ENCODE results near the gene SH3PXD2A. TPM values are rescaled to one million over a fixed set of nuclear protein-coding genes. Genes with fewer than 3 reads are reported as not detected.

SH3PXD2A gene
- polyA plus RNA-seq, 4 donors: 29.3 to 31.7 (median 30.5) TPM

GRCh38 chr10:103714232-103714891 lies 141.0 kb downstream of the SH3PXD2A start:
- DNase-seq (ENCODE audit: low read depth in 4 of 4, low spot score in 3 of 4): no peak

GRCh38 chr10:103713676-103714075 lies 141.7 kb downstream of the SH3PXD2A start:
- no peak for DNase-seq (ENCODE audit: low read depth in 4 of 4, low spot score in 3 of 4)

GRCh38 chr10:103712898-103713498 lies 142.4 kb downstream of the SH3PXD2A start:
- peak; percentile 58 to 78 (median 61) for DNase-seq (ENCODE audit: low read depth in 4 of 4, low spot score in 3 of 4)

- DNase-seq (ENCODE audit: low read depth in 4 of 4, low spot score in 3 of 4): no peak
These were observed 143.2 kb downstream of the SH3PXD2A start for GRCh38 chr10:103712146-103712545.

GRCh38 chr10:103711351-103711994 lies 143.9 kb downstream of the SH3PXD2A start:
- DNase-seq (ENCODE audit: low read depth in 4 of 4, low spot score in 3 of 4): no peak

GRCh38 chr10:103710490-103710889 lies 144.9 kb downstream of the SH3PXD2A start:
- no peak for DNase-seq (ENCODE audit: low read depth in 4 of 4, low spot score in 3 of 4)

- no peak for DNase-seq (ENCODE audit: low read depth in 4 of 4, low spot score in 3 of 4)
These were observed 145.9 kb downstream of the SH3PXD2A start for GRCh38 chr10:103709341-103709920.

GRCh38 chr10:103708627-103709288 lies 146.6 kb downstream of the SH3PXD2A start:
- DNase-seq (ENCODE audit: low read depth in 4 of 4, low spot score in 3 of 4): no peak

GRCh38 chr10:103707956-103708626 lies 147.3 kb downstream of the SH3PXD2A start:
- DNase-seq (ENCODE audit: low read depth in 4 of 4, low spot score in 3 of 4): no peak

- DNase-seq (ENCODE audit: low read depth in 4 of 4, low spot score in 3 of 4): no peak
These were observed 148.6 kb downstream of the SH3PXD2A start for GRCh38 chr10:103706762-103707161.

- no peak for DNase-seq (ENCODE audit: low read depth in 4 of 4, low spot score in 3 of 4)
These were observed 149.3 kb downstream of the SH3PXD2A start for GRCh38 chr10:103706047-103706446.

GRCh38 chr10:103703941-103704919 lies 151.1 kb downstream of the SH3PXD2A start:
- DNase-seq (ENCODE audit: low read depth in 4 of 4, low spot score in 3 of 4): no peak

- no peak for DNase-seq (ENCODE audit: low read depth in 4 of 4, low spot score in 3 of 4)
These were observed 153.8 kb downstream of the SH3PXD2A start for GRCh38 chr10:103701380-103702222.

- DNase-seq (ENCODE audit: low read depth in 4 of 4, low spot score in 3 of 4): no peak
These were observed 155.0 kb downstream of the SH3PXD2A start for GRCh38 chr10:103700436-103700715.

- DNase-seq (ENCODE audit: low read depth in 4 of 4, low spot score in 3 of 4): no peak
These were observed 155.6 kb downstream of the SH3PXD2A start for GRCh38 chr10:103699611-103700435.

GRCh38 chr10:103698266-103698665 lies 157.1 kb downstream of the SH3PXD2A start:
- DNase-seq (ENCODE audit: low read depth in 4 of 4, low spot score in 3 of 4): no peak

GRCh38 chr10:103697787-103698186 lies 157.6 kb downstream of the SH3PXD2A start:
- no peak for DNase-seq (ENCODE audit: low read depth in 4 of 4, low spot score in 3 of 4)

All from right renal pelvis (tissue), 4 donors.